Tibial nerve (tissue), 4 donors: Measurements from ENCODE around the gene DENND1A. TPM values are rescaled to one million over a fixed set of nuclear protein-coding genes. Genes with fewer than 3 reads are reported as not detected.

Experiments
- DNase-seq, 2 donors: peaks; one replicate each; pipeline ENCODE4 v3.0.0-alpha.2; 2019; ENCODE audit warnings: low spot score in 2 of 2
- H3K27ac ChIP-seq, 4 donors: fragments of 200-600 bp; sonication (generic) in 3 of 4; one replicate each; pipeline ENCODE4 v1.5.1; 2017 to 2019; ENCODE audit warnings: mild to moderate bottlenecking in 1 of 4
- H3K27me3 ChIP-seq, 2 donors: fragments of 200-600 bp; sonication (generic) in 1 of 2; one replicate each; pipeline versions ENCODE4 v1.5.1 to v1.6.0; 2017 to 2019
- H3K36me3 ChIP-seq, 3 donors: fragments of 200-600 bp; sonication (generic); one replicate each; pipeline ENCODE4 v1.5.1; 2018 to 2019
- H3K4me1 ChIP-seq, 4 donors: fragments of 200-600 bp; sonication (generic) in 3 of 4; one replicate each; pipeline ENCODE4 v1.5.1; 2017 to 2019
- H3K4me3 ChIP-seq, 4 donors: fragments of 200-600 bp; sonication (generic) in 3 of 4; one replicate each; pipeline ENCODE4 v1.5.1; 2017 to 2019; ENCODE audit warnings: mild to moderate bottlenecking in 1 of 4, moderate library complexity in 1 of 4
- H3K9me3 ChIP-seq, 4 donors: fragments of 200-600 bp; sonication (generic) in 3 of 4; one replicate each; pipeline ENCODE4 v1.5.1; 2017 to 2019
- EP300 ChIP-seq, 2 donors: sonication (generic); formaldehyde crosslinking; IDR thresholded peaks; one replicate each; pipeline ENCODE4 v1.6.1; 2017; ENCODE audit warnings: antibody characterized with exemption in 2 of 2, mild to moderate bottlenecking in 1 of 2
- POLR2A ChIP-seq, 2 donors: fragments of 450-650 bp; IDR thresholded peaks; one replicate each; pipeline ENCODE4 v1.6.1; 2017; ENCODE audit warnings: antibody characterized with exemption in 2 of 2, mild to moderate bottlenecking in 2 of 2, moderate library complexity in 2 of 2
- WGBS, 2 donors: methylation state at CpG; one replicate each; pipeline ENCODE4 v1.1.5; 2018; 5-methylcytosine and 5-hydroxymethylcytosine counted together
- total RNA-seq, 4 donors: library from RNA; depleted of rRNA; stranded (reverse); fragments of >200 nt; gene quantifications; one replicate each; pipeline ENCODE4 v1.1.0, GENCODE V29; 2016
- TF ChIP-seq, protein P1 (sequence below), 5 experiments: fragments of 200-600 bp in 3 of 5; fragments of 450-650 bp in 2 of 5; sonication (generic) in 3 of 5; IDR thresholded peaks; one replicate each; pipeline ENCODE4 v1.5.1; 2016 to 2019; ENCODE audit warnings: antibody characterized with exemption in 5 of 5, mild to moderate bottlenecking in 3 of 5, moderate library complexity in 2 of 5

Gene DENND1A
- total RNA-seq, 4 donors from 2014 or later, result 17.5 to 34.8 (median 20.1) TPM

DNA sequence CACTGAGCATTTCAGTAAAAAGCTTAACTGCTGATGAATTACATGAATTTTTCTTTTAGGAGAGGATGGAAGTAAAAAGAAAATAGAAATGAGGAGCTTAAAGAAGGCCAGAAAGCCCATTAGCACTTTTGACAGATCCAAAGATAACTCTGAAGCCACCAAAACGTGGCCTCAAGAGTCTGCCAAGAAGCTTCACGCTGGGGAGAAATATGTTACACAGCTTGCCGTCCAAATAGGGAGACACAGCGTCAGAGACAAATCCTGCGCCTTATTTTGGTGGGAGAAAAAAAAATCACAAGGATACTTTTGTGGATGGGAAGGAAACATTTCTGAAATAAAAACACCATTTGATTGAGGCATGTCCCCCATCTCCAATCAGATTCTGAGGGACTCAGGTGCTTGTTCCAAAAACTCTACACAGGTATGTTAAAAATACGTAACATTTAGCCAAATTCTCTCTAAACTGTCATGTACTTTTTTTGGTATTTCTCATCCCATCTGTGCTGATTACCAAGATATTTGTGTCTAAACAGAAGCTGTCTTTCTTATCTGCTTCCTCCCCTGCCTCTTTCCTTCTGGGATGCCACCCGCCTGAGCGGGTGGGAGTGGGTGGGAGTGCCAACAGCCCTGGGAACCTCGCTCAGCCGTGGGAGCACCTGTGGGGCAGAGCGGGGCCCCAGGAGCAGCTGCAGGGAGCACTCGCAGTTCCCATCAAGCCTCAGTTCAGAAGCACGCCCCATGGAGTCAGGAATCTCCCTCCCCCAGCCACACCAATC, 275.5 kb downstream of the DENND1A start:
- Histone ChIP-seq H3K27me3 (no peaks in the 10 kb centered on the region), H3K36me3 (peaks cover 0 to 40% (median 0%) of the 10 kb centered on the region in 3 donors), H3K4me1 (no peaks in the 10 kb centered on the region), H3K4me3 (no peak overlapping the region), H3K27ac (no peak overlapping the region), H3K9me3 (no peaks in the 10 kb centered on the region)
- DNase-seq, result no peak
- TF ChIP-seq EP300 (IDR thresholded peaks at IDR 0.05) (no peak), POLR2A (IDR thresholded peaks at IDR 0.05) (no peak)
- TF ChIP-seq, protein P1, sequence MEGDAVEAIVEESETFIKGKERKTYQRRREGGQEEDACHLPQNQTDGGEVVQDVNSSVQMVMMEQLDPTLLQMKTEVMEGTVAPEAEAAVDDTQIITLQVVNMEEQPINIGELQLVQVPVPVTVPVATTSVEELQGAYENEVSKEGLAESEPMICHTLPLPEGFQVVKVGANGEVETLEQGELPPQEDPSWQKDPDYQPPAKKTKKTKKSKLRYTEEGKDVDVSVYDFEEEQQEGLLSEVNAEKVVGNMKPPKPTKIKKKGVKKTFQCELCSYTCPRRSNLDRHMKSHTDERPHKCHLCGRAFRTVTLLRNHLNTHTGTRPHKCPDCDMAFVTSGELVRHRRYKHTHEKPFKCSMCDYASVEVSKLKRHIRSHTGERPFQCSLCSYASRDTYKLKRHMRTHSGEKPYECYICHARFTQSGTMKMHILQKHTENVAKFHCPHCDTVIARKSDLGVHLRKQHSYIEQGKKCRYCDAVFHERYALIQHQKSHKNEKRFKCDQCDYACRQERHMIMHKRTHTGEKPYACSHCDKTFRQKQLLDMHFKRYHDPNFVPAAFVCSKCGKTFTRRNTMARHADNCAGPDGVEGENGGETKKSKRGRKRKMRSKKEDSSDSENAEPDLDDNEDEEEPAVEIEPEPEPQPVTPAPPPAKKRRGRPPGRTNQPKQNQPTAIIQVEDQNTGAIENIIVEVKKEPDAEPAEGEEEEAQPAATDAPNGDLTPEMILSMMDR (IDR thresholded peaks at IDR 0.05), result no peak
- WGBS, 2 donors, result 82 to 84% methylated on average over 13 of the region's 13 CpGs

DNA sequence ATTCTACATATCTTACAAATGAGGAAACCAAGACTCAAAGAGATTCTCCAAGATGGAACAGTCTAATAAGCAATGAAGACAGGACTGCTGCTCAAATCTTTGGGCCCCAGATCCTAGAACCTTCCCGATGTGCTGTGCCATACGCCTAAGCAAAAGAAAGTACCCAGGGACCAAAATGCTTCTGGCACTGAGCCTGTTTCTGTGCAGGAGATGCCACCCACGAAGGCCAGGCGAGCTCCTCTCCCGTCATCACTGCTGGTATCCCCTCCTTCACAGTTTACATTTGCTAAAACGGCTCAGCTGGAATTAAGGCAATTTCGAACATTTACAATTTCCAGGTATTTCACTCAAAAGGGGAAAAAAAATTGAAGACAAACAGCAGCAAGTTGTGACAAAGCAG, 277.5 kb downstream of the DENND1A start:
- H3K36me3 ChIP-seq, result peaks cover 0 to 43% (median 0%) of the 10 kb centered on the region in 3 donors
- H3K9me3 ChIP-seq, result no peaks in the 10 kb centered on the region
- no peak for TF ChIP-seq POLR2A (IDR thresholded peaks at IDR 0.05)
- no peak for TF ChIP-seq EP300 (IDR thresholded peaks at IDR 0.05)
- TF ChIP-seq, protein P1 (IDR thresholded peaks at IDR 0.05), result no peak
- no peak overlapping the region for H3K27ac ChIP-seq
- no peak overlapping the region for H3K4me3 ChIP-seq
- H3K27me3 ChIP-seq, result no peaks in the 10 kb centered on the region
- 80 to 89% methylated on average over 7 of the region's 7 CpGs for WGBS, 2 donors
- H3K4me1 ChIP-seq, result no peaks in the 10 kb centered on the region
- no peak for DNase-seq

DNA sequence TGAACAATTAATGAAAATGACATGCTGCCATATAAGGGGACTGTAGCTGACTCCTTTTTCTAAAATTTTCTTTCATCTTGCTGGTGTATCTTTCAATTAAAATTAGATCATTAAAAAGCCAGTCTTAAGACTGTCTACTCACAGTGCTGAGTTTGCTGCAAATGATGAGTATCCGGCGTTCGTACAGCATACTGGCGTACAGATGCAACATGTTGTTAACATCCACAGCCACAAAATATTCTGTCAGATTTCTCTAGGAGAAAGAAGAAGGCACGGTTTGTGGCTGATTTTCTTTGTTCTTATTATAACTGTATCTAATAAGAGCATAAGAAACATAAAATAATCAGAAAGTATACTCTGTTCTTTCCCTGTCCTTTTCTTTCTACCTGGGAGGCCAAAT, 278.1 kb downstream of the DENND1A start:
- peaks cover 0 to 44% (median 0%) of the 10 kb centered on the region in 3 donors for H3K36me3 ChIP-seq
- H3K9me3 ChIP-seq, result no peaks in the 10 kb centered on the region
- H3K4me1 ChIP-seq, result no peaks in the 10 kb centered on the region
- DNase-seq, result no peak
- no peak overlapping the region for H3K4me3 ChIP-seq
- H3K27me3 ChIP-seq, result no peaks in the 10 kb centered on the region
- TF ChIP-seq POLR2A (IDR thresholded peaks at IDR 0.05) (no peak), EP300 (IDR thresholded peaks at IDR 0.05) (no peak)
- TF ChIP-seq, protein P1 (IDR thresholded peaks at IDR 0.05), result no peak
- 96 to 97% methylated on average over 5 of the region's 5 CpGs for WGBS, 2 donors
- no peak overlapping the region for H3K27ac ChIP-seq

DNA sequence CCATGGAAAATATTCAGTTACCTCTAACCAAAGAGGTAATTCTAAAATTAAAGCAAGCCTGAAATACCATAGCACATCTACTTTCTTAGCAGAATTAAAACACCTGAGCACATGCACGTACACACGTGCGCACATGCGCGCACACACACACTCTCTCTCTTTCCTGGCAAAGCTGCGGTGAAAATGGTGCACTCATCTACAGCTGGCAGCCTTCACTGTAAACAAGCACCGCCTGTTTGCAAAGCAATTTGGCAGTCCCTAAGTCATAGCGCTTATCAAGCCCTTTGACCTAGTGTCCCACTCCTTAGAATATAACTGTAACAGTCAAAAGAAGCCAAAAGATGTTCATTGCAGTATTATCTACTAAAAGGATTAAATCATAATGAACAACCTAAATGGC, 278.7 kb downstream of the DENND1A start:
- WGBS, 2 donors, result 93 to 96% methylated on average over 8 of the region's 8 CpGs
- no peak for DNase-seq
- H3K4me3 ChIP-seq, result no peak overlapping the region
- peaks cover 0 to 50% (median 0%) of the 10 kb centered on the region in 3 donors for H3K36me3 ChIP-seq
- H3K27ac ChIP-seq, result no peak overlapping the region
- TF ChIP-seq, protein P1 (IDR thresholded peaks at IDR 0.05), result no peak
- TF ChIP-seq POLR2A (IDR thresholded peaks at IDR 0.05) (no peak), EP300 (IDR thresholded peaks at IDR 0.05) (no peak)
- H3K9me3 ChIP-seq, result no peaks in the 10 kb centered on the region
- H3K27me3 ChIP-seq, result no peaks in the 10 kb centered on the region
- no peaks in the 10 kb centered on the region for H3K4me1 ChIP-seq

DNA sequence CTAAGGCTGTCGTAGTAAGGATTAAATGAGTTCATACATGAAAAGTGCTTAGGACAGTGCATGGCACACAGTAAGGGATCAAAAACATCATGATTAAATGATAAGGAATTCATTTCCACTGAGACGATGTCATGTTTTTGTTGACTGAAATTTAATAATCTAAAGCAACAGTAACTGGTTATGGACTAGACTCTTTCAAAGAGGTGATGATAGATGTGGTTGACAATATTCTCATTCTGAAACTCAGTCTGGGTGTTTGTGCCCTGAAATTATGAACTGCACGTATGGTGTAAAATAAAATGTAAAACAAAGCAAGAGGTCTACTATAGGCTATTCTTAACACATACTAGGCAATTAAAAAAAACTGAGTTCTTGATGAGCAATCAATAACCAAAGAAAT, 280.0 kb downstream of the DENND1A start:
- H3K36me3 ChIP-seq, result peaks cover 0 to 45% (median 0%) of the 10 kb centered on the region in 3 donors
- H3K27me3 ChIP-seq, result no peaks in the 10 kb centered on the region
- no peak overlapping the region for H3K27ac ChIP-seq
- no peak for TF ChIP-seq POLR2A (IDR thresholded peaks at IDR 0.05)
- TF ChIP-seq, protein P1 (IDR thresholded peaks at IDR 0.05), result no peak
- TF ChIP-seq EP300 (IDR thresholded peaks at IDR 0.05), result no peak
- H3K4me3 ChIP-seq, result no peak overlapping the region
- H3K9me3 ChIP-seq, result no peaks in the 10 kb centered on the region
- 85 to 91% methylated on average over 3 of the region's 3 CpGs for WGBS, 2 donors
- no peaks in the 10 kb centered on the region for H3K4me1 ChIP-seq
- DNase-seq, result no peak
